CD4-positive, CD25-positive, alpha-beta regulatory T cell (primary cell): ENCODE measurements around the gene ATL1. TPM values are rescaled to one million over a fixed set of nuclear protein-coding genes. Genes with fewer than 3 reads are reported as not detected.

Experiments used
- ATAC-seq, 2 donors: fragments of 150-1000 bp; cut with Tn5 transposase; one replicate each; pipeline ENCODE4 v1.10.0; 2021; ENCODE audit warnings: low read depth in 2 of 2, moderate number of reproducible peaks in 2 of 2, moderate library complexity in 1 of 2
- DNase-seq, 3 donors: peaks; one replicate each; pipeline versions ENCODE4 v3.0.0 to v3.0.0-alpha.2; 2012 to 2022; ENCODE audit warnings: mixed read lengths in 1 of 3
- H3K27ac ChIP-seq: one replicate; pipeline ENCODE4 v1.7.0; 2013; ENCODE audit warnings: mild to moderate bottlenecking, low read length; ENCODE audit not compliant: insufficient read depth, poor library complexity, severe bottlenecking
- H3K27me3 ChIP-seq: one replicate; pipeline ENCODE4 v1.7.0; 2013; ENCODE audit warnings: low read length; ENCODE audit not compliant: control insufficient read depth, insufficient read depth
- H3K36me3 ChIP-seq: one replicate; pipeline ENCODE4 v1.7.0; 2013; ENCODE audit warnings: mild to moderate bottlenecking, low read length, moderate library complexity; ENCODE audit not compliant: control insufficient read depth, insufficient read depth
- H3K4me1 ChIP-seq: 2 replicates; pipeline ENCODE4 v1.7.0; 2013; ENCODE audit warnings: mild to moderate bottlenecking, low read length; ENCODE audit not compliant: insufficient read depth, control insufficient read depth, poor library complexity, severe bottlenecking
- H3K4me3 ChIP-seq: one replicate; pipeline ENCODE4 v1.7.0; 2013; ENCODE audit warnings: low read depth, mild to moderate bottlenecking, low read length, moderate library complexity
- H3K9me3 ChIP-seq, 2 experiments: 1 replicate in 1 of 2; 2 replicates in 1 of 2; pipeline ENCODE4 v1.7.0; 2013; ENCODE audit warnings: low read length in 2 of 2, mild to moderate bottlenecking in 1 of 2, moderate library complexity in 1 of 2; ENCODE audit not compliant: control insufficient read depth in 2 of 2
- H3K27ac Mint-ChIP-seq, 3 donors: one replicate each; pipeline ENCODE4 v1.8.0; 2020 to 2022; ENCODE audit warnings: mild to moderate bottlenecking in 3 of 3, mixed read lengths in 3 of 3, moderate library complexity in 2 of 3
- H3K27me3 Mint-ChIP-seq: one replicate; pipeline ENCODE4 v1.8.0; 2022; ENCODE audit warnings: mild to moderate bottlenecking, mixed read lengths
- H3K36me3 Mint-ChIP-seq: one replicate; pipeline ENCODE4 v1.8.0; 2020; ENCODE audit warnings: mixed read lengths
- H3K4me1 Mint-ChIP-seq, 4 donors: one replicate each; pipeline ENCODE4 v1.8.0; 2020 to 2022; ENCODE audit warnings: mixed read lengths in 4 of 4, mild to moderate bottlenecking in 1 of 4
- H3K4me3 Mint-ChIP-seq, 4 donors: one replicate each; pipeline ENCODE4 v1.8.0; 2020 to 2022; ENCODE audit warnings: mild to moderate bottlenecking in 4 of 4, mixed read lengths in 4 of 4, moderate library complexity in 3 of 4
- H3K9me3 Mint-ChIP-seq, 7 donors: one replicate each; pipeline ENCODE4 v1.8.0; 2020 to 2022; ENCODE audit warnings: mixed read lengths in 7 of 7, mild to moderate bottlenecking in 3 of 7, moderate library complexity in 2 of 7
- polyA plus RNA-seq, 4 donors: library from polyadenylated mRNA; unstranded; fragments of 300-500 nt; fragmentation: Illumina TruSeq; gene quantifications; one replicate each; pipeline ENCODE4 v1.2.3, GENCODE V29; 2021
- total RNA-seq: library from RNA; stranded (reverse); gene quantifications from one replicate; pipeline ENCODE4 v1.2.3, GENCODE V29; 2022

ATL1 gene
- total and polyA plus RNA-seq, 5 donors from 2014 or later, result 0.62 to 1.6 (median 1.3) TPM

- no peak overlapping the region for H3K27ac ChIP-seq
- no peak overlapping the region for H3K27ac Mint-ChIP-seq
- no peak for ATAC-seq
Observed at GRCh38 chr14:50606468-50606867, 46.5 kb downstream of the ATL1 start.

DNA sequence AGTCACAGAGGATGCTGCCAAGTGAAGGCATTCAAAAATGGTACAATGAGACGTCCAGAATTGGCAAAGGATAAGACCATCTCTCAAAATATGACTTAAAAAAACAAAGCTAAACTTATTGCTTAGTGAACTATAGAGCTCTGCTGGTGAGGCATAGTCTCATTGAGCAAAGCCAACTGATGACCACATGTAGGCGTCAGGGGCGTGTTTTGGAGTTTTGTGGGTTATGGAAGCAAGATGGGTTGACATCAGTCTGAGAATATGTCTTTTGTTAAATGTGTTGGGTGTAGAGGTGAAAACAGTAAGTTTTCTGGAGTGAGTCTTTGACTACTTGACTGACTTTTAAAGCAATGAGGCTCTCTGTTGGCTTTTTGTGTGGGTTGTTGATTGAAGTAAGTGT is 47.2 kb downstream of the ATL1 start:
- Histone ChIP-seq H3K27me3 (peaks cover 16% of the 10 kb centered on the region), H3K36me3 (no peaks in the 10 kb centered on the region), H3K9me3 (no peaks in the 10 kb centered on the region), H3K4me1 (no peaks in the 10 kb centered on the region), H3K4me3 (no peak overlapping the region), H3K27ac (no peak overlapping the region)
- no peak overlapping the region for H3K27ac Mint-ChIP-seq
- no peak overlapping the region for H3K4me3 Mint-ChIP-seq
- no peaks in the 10 kb centered on the region for H3K4me1 Mint-ChIP-seq
- DNase-seq, result no peak
- no peaks in the 10 kb centered on the region for H3K9me3 Mint-ChIP-seq
- peaks cover 30% of the 10 kb centered on the region for H3K27me3 Mint-ChIP-seq
- ATAC-seq, result no peak
- H3K36me3 Mint-ChIP-seq, result no peaks in the 10 kb centered on the region

More at GRCh38 chr14:50606468-50606867, 46.5 kb downstream of the ATL1 start:
- Mint-ChIP-seq H3K4me3 (no peak overlapping the region), H3K27me3 (peaks cover 25% of the 10 kb centered on the region), H3K36me3 (no peaks in the 10 kb centered on the region), H3K9me3 (no peaks in the 10 kb centered on the region), H3K4me1 (no peaks in the 10 kb centered on the region)
- H3K36me3 ChIP-seq, result no peaks in the 10 kb centered on the region
- H3K9me3 ChIP-seq, result no peaks in the 10 kb centered on the region
- no peaks in the 10 kb centered on the region for H3K4me1 ChIP-seq
- DNase-seq, result no peak
- no peak overlapping the region for H3K4me3 ChIP-seq
- peaks cover 10% of the 10 kb centered on the region for H3K27me3 ChIP-seq

DNA sequence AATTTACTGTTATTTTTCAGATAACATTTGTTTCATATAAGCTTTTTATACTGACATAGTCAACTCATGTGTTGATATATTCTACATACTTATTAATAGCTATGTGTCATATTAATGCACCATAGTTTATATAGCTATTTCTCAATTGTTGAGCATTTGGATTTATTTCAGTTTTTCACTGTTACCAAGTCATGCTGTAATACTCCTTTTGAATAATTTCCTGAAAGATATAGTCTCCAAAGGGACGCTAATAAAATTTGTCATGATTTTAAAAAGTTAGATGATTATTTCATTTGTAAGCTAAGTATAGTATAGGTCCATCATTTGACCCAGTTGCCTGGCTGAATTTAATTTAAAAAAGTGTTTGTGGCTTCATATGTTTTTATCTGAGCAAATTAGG is 47.8 kb downstream of the ATL1 start:
- H3K27ac Mint-ChIP-seq, result no peak overlapping the region
- ATAC-seq, result no peak

GRCh38 chr14:50608302-50608851 is 48.4 kb downstream of the ATL1 start:
- Mint-ChIP-seq H3K36me3 (no peaks in the 10 kb centered on the region), H3K4me3 (no peak overlapping the region), H3K9me3 (no peaks in the 10 kb centered on the region), H3K27ac (no peak overlapping the region), H3K4me1 (no peaks in the 10 kb centered on the region), H3K27me3 (peaks cover 30% of the 10 kb centered on the region)
- no peaks in the 10 kb centered on the region for H3K4me1 ChIP-seq
- H3K9me3 ChIP-seq, result no peaks in the 10 kb centered on the region
- ATAC-seq (no peak), DNase-seq (no peak)
- no peak overlapping the region for H3K27ac ChIP-seq
- peaks cover 16% of the 10 kb centered on the region for H3K27me3 ChIP-seq
- no peak overlapping the region for H3K4me3 ChIP-seq
- no peaks in the 10 kb centered on the region for H3K36me3 ChIP-seq

More for the DNA sequence above, 47.8 kb downstream of the ATL1 start:
- no peaks in the 10 kb centered on the region for H3K9me3 Mint-ChIP-seq
- DNase-seq, result no peak
- no peak overlapping the region for H3K4me3 Mint-ChIP-seq
- H3K4me3 ChIP-seq, result no peak overlapping the region
- H3K9me3 ChIP-seq, result no peaks in the 10 kb centered on the region
- no peaks in the 10 kb centered on the region for H3K36me3 ChIP-seq
- H3K4me1 Mint-ChIP-seq, result no peaks in the 10 kb centered on the region
- H3K27ac ChIP-seq, result no peak overlapping the region
- H3K4me1 ChIP-seq, result no peaks in the 10 kb centered on the region
- peaks cover 30% of the 10 kb centered on the region for H3K27me3 Mint-ChIP-seq
- no peaks in the 10 kb centered on the region for H3K36me3 Mint-ChIP-seq
- peaks cover 16% of the 10 kb centered on the region for H3K27me3 ChIP-seq

DNA sequence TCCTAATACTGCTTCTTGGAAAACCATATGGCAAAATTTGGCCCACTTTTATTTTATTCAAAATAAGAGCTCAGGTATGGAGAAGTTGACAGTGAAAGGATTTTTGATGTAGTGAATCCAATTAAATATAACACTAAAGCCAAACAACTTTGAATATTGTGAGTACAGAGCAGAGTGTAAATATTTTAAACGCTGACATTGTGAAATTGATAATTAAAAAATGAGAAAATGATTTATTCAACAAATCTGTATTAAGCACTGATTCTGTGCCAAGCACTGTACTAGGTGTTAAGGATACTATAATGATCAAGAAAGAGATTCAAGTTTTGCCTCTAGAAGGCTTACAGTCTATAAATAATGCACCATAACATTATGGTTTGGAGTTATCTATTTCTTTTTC is 50.5 kb downstream of the ATL1 start:
- no peaks in the 10 kb centered on the region for H3K4me1 ChIP-seq
- no peak overlapping the region for H3K4me3 ChIP-seq
- H3K4me1 Mint-ChIP-seq, result no peaks in the 10 kb centered on the region
- H3K27ac Mint-ChIP-seq, result no peak overlapping the region
- no peaks in the 10 kb centered on the region for H3K9me3 ChIP-seq
- peaks cover 42% of the 10 kb centered on the region for H3K27me3 Mint-ChIP-seq
- H3K27me3 ChIP-seq, result peaks cover 16% of the 10 kb centered on the region
- H3K36me3 Mint-ChIP-seq, result peaks cover under 1% of the 10 kb centered on the region
- no peaks in the 10 kb centered on the region for H3K9me3 Mint-ChIP-seq
- no peak overlapping the region for H3K27ac ChIP-seq
- DNase-seq (no peak), ATAC-seq (no peak)
- no peaks in the 10 kb centered on the region for H3K36me3 ChIP-seq
- no peak overlapping the region for H3K4me3 Mint-ChIP-seq

- H3K36me3 Mint-ChIP-seq, result peaks cover 7% of the 10 kb centered on the region
- no peak overlapping the region for H3K4me3 Mint-ChIP-seq
- no peak overlapping the region for H3K27ac ChIP-seq
- no peaks in the 10 kb centered on the region for H3K4me1 ChIP-seq
- H3K4me3 ChIP-seq, result no peak overlapping the region
- H3K27me3 Mint-ChIP-seq, result peaks cover 38% of the 10 kb centered on the region
- H3K36me3 ChIP-seq, result no peaks in the 10 kb centered on the region
- DNase-seq (no peak), ATAC-seq (no peak)
- peaks cover 16% of the 10 kb centered on the region for H3K27me3 ChIP-seq
- H3K27ac Mint-ChIP-seq, result no peak overlapping the region
- H3K4me1 Mint-ChIP-seq, result no peaks in the 10 kb centered on the region
- peaks cover 0 to 2% (median 0%) of the 10 kb centered on the region in 7 donors for H3K9me3 Mint-ChIP-seq
- H3K9me3 ChIP-seq, result no peaks in the 10 kb centered on the region
Observed at GRCh38 chr14:50612806-50613205, 52.9 kb downstream of the ATL1 start.

GRCh38 chr14:50615056-50615455 is 55.1 kb downstream of the ATL1 start:
- Histone ChIP-seq H3K27me3 (peaks cover 13% of the 10 kb centered on the region), H3K4me3 (no peak overlapping the region), H3K36me3 (no peaks in the 10 kb centered on the region), H3K27ac (no peak overlapping the region), H3K4me1 (no peaks in the 10 kb centered on the region), H3K9me3 (no peaks in the 10 kb centered on the region)
- Mint-ChIP-seq H3K27me3 (peaks cover 25% of the 10 kb centered on the region), H3K4me3 (no peak overlapping the region), H3K36me3 (peaks cover 7% of the 10 kb centered on the region), H3K27ac (no peak overlapping the region), H3K9me3 (peaks cover 0 to 2% (median 0%) of the 10 kb centered on the region in 7 donors), H3K4me1 (no peaks in the 10 kb centered on the region)
- DNase-seq (no peak), ATAC-seq (no peak)

DNA sequence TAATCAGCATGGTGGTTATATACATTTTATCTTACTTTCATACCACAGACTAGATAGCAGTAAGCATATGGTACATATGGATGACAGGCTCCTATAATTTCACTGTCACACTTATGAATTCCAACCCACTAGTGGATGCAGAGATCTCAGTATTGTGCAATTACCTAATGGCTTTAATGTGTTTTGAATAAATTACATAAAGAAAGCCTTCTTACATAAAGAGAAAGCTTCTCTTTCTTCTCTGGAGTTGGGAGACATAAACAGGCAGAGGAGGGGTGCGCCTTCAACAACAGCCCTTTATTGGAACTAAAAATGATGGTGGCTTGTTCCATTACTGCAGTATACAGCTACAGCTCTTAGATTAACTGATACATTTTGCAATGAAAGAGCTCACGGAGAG is 55.6 kb downstream of the ATL1 start:
- H3K9me3 Mint-ChIP-seq, result peaks cover 0 to 2% (median 0%) of the 10 kb centered on the region in 7 donors
- ATAC-seq (no peak), DNase-seq (no peak)
- Histone ChIP-seq H3K27me3 (peaks cover 13% of the 10 kb centered on the region), H3K4me1 (no peaks in the 10 kb centered on the region), H3K9me3 (no peaks in the 10 kb centered on the region), H3K4me3 (no peak overlapping the region), H3K36me3 (no peaks in the 10 kb centered on the region), H3K27ac (no peak overlapping the region)
- no peak overlapping the region for H3K4me3 Mint-ChIP-seq
- peaks cover 20% of the 10 kb centered on the region for H3K27me3 Mint-ChIP-seq
- H3K4me1 Mint-ChIP-seq, result no peaks in the 10 kb centered on the region
- H3K27ac Mint-ChIP-seq, result no peak overlapping the region
- peaks cover 7% of the 10 kb centered on the region for H3K36me3 Mint-ChIP-seq
